T-helper 1 cell (primary cell): ENCODE data around the gene ROPN1B.

Experiments
- DNase-seq, 5 donors: peaks; one replicate each; pipeline ENCODE4 v3.0.0-alpha.2; 2012 to 2020

The ROPN1B gene

DNA sequence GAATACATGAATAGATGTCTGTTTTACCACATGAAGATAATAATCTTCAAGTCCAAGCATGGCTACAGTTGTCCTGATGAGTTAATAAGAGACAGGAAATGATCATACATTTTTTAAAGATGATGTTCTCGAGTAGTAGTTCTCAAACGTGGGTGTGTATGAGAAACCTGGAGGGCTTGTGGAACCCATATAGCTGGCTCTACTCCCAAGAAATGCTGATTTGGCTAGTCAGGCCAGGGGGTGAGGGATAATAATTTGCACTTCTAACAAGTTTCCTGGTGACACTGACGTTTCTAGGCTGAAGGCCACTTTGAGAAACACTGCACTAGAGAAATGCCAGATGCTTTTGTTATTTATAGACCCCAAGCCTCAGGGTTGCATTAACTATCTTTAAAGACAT is 37.0 kb downstream of the ROPN1B start:
- no peak for DNase-seq

DNA sequence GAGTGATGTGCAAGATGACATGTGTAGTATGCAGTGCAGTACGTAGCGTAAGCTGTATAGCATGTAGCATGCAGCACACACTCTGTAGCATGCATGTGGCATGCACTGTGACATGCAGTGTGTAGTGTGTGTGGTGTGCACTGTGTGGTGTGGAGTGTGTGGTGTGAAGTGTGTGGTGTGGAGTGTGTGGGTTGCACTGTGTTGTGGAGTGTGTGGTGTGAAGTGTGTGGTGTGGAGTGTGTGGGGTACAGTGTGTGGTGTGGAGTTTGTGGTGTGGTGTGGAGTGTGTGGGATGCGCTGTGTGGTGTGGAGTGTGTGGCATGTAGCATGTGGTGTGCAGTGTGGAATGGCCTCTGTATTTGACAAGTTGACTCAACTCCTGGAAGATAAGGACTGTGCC is 39.2 kb downstream of the ROPN1B start:
- DNase-seq, result no peak

- no peak for DNase-seq
Measured at GRCh38 chr3:126009181-126009580, 40.2 kb downstream of the ROPN1B start.

DNA sequence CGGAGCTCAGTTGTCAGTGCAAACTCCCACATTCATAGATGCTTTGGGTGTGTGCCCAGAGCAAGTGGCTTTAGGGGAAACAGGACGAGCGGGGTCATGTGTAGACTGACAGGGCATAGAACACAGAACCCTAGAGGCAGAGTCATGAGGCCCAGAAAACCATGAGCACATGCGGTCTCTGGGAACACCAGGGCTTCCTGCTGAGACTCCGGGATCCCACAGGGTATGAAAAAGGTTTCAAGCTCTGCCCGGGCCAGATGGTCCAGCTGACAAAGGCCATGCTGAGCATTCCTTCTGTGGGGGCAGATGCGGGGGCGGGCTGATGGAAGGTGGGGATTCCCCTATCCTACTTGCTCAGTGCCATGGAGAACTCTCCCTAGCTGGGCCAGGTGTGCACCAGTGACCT is 44.8 kb downstream of the ROPN1B start:
- no peak for DNase-seq

DNA sequence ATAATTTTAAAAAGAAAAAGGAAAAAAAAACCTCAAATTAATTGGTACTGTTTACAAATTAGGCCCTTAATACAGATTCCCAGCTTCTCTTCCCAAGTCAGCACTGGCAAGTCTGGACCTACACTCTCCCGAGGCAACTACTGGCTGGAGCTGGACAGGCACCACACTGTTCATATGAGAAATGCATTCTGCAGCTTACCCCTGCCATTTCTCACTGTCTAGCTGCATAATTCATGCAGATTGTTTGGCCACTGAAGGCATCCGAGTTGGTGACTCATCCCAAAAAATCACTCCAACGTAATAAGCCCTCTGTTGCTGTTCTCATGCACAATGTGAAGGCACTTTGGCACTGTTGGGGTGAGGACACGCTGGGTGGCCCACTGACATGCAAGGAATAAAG is 45.3 kb downstream of the ROPN1B start:
- DNase-seq, result no peak

- no peak for DNase-seq
Measured at GRCh38 chr3:126015075-126015474, 46.1 kb downstream of the ROPN1B start.

DNA sequence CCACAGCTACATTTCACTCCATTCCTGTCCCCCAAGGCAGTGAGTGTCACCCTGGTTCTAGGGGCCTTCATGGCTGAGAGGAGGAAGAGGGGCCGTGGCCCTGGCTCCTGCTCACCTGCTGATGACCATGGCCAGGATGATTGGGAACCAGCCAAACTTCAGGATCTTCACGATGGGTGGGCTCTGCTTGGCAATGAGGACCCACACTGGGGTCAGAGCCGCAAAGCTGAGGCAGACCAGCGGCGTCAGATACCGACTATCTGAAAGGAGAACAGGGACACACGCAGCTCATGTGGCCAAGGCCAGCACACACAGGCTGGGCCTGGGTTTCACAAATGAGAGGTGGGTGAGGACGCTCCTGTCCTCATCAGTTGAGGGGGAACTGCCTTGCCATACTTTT is 47.6 kb downstream of the ROPN1B start:
- DNase-seq, result no peak

DNA sequence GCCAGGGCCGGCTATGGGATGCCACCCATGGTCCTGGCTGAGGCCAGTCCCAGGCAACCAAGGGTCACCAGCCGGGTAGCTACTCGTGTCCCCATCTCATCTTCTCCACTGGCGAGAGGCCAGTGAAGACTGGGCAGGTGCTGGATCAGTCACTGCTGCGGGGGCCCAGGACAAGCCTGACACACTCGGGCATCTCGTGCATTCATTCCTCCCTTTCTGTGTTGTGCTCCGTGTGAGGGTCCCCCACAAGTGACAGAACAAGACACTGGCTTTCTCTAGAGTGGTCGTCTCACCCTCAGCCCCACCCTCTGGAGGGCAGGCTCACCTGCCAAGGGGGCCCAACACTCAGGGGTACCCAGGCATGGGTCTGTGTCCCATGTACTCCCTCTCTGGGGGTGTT is 48.4 kb downstream of the ROPN1B start:
- no peak for DNase-seq

DNA sequence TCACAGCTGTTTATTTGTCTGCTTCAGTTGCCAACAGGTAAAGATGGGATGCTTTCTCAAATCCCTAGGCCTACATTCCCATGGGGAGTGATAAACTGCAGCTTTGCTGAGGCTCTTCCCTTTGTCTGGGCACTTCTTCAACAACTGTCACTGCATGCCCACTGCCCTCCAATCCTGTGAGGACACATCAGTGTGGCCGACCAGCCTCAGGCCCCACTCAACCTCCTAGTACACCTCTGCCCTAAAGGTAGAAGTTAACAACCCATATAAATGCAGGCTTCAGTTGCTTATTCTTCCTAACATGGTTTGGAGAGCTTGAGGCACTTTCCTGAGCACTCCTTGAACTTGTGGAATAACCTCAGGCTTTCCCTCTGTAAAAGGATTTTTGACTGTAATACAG is 49.6 kb downstream of the ROPN1B start:
- DNase-seq, result no peak

- DNase-seq, result no peak
Measured at GRCh38 chr3:126018995-126019394, 50.0 kb downstream of the ROPN1B start.

- no peak for DNase-seq
Measured at GRCh38 chr3:126019683-126020082, 50.7 kb downstream of the ROPN1B start.

GRCh38 chr3:126021224-126021623 is 52.2 kb downstream of the ROPN1B start:
- no peak for DNase-seq

DNA sequence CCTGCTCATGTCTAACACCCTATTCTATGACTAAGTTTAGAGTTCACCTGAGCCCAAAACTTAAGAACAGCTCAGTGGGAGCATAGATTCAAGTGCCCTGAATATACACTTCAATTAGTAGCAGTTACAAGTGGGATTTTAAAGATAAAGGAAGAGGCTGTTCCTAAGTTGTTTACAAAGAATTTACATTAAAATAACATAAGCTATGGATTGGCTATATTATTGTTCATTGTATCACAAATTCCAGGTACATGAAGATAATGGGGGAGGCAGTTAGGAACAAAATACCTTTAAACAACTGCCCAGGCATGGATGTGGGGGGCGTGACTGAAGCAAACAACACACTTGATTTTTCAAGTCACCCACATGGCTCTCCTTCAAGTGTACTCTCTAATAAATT is 52.7 kb downstream of the ROPN1B start:
- no peak for DNase-seq

DNA sequence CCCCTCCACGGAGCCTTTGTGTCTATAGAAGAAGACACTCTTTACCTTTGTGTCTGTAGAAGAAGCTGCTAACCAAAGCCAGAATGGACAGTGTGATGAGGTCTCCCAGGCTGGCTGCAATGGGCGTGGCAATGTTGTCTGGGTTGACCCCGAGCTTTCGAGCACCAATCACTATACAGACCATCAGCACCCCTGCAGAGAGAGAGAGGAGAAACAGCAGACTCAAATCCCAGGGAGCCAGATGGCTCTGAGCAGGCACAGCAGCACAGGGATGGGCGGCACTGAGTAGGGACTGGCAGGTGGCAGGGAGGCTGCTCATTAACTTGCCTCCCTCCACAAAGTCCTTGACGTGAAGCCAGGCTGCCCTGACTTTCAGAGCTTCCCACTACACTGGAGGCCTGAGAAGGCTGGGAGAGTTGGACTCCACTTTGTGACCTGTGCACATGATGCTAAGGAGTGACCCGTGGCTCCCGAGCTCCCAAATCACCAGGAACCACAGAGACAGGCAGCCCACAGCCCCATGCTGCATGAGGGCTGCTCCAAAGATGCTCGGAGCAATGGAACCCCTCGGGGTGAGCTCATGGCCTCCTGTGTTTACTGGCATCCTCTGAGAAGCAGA is 53.9 kb downstream of the ROPN1B start:
- DNase-seq, result no peak

DNA sequence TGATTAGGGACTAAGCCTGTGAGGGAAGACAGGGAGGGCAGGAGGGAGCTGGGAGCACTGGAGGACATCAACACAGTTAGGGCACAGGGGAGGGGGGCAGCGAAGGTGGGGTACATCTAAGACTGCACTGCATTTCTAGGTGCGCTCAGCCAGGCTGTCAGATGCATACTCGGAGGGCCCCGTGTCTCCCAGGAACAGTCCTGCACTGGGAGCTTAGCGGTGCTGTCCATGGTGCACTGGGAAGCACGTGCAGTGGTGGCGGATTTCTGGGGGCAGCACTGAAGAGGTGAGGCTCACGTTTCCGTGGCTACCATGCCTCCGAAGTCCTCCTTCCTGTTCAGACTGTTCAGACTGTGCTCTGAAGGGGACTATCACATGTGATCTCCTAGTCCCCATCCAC is 54.4 kb downstream of the ROPN1B start:
- no peak for DNase-seq

- no peak for DNase-seq
Measured at GRCh38 chr3:126024049-126024854, 55.3 kb downstream of the ROPN1B start.

- DNase-seq, result no peak
Measured at GRCh38 chr3:126025116-126025729, 56.2 kb downstream of the ROPN1B start.

GRCh38 chr3:126025862-126026261 is 56.9 kb downstream of the ROPN1B start:
- no peak for DNase-seq

- no peak for DNase-seq
Measured at GRCh38 chr3:126026277-126026751, 57.3 kb downstream of the ROPN1B start.

DNA sequence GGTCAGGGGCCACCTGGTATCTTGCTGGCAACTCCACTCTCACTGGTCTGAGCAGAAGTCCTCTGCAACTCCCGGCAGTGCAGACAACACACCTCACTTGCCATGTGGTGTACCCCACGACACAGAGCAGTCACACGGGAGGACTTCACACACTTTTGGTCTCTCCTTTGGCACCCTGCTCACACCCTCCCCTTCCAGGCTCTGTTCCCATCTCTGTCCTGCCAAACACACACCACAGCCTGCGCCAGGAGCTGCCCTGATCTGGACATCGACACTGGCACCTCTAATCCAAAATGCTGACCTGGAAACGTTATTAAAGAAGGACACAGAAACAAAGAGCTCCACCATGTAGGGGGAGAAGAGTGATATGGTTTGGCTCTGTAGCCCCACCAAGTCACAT is 57.8 kb downstream of the ROPN1B start:
- no peak for DNase-seq

DNA sequence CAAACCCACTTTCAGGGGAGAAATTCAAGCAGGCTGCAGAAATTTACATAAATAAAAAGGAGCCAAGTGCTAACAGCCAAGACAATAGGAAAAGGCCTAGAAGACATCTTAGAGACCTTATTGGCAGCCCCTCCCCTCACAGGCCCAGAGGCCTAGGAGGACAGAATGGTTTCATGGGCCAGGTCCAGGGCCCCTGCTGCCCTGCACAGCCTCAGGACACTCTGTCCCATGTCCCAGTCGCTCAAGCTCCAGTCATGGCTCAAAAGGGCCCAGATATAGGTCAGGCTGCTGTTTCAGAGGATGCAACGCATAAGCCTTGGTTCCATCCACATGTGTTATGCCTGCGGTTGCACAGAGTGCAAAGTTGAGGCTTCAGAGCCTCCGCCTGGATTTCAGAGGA is 59.1 kb downstream of the ROPN1B start:
- no peak for DNase-seq

DNA sequence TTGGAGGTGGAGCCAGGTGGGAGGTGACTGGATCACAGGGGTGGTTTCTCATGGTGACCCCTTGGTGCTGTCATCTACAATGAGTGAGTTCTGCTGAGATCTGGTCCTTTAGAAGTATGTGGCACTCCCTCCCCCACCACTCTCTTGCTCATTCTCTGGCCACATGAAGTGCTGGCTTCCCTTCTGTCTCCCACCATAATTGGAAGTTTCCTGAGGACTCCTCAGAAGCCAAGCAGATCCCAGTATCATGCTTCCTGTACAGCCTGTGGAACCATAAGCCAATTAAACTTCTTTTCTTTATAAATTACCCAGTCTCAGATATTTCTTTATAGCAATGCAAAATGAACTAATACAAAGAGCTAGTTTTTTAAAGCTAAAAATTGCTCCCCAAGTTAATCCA is 60.3 kb downstream of the ROPN1B start:
- DNase-seq, result no peak

DNA sequence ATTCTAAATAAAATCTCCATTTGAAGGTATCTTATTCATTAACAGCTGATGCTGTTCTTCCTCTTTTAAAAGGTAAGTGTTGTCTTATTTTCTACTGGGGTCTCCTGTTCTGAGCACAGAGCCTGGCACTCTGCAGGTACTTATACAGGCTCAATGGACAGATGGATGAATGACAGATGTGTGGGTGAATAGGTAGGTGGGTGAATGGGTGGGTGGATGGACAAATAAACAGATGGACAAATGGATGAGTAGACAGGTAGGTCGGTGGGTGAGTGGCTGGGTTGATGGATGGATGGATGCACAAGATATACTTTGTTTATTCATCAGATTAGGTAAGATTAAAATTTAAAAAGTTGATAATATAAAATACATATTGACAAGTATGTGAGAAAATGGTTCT is 61.5 kb downstream of the ROPN1B start:
- DNase-seq, result no peak

- DNase-seq, result no peak
Measured at GRCh38 chr3:126031981-126032471, 63.0 kb downstream of the ROPN1B start.
